H1 (cell line): ENCODE data around the gene RAD52. TPM values are rescaled to one million over a fixed set of nuclear protein-coding genes. Genes with fewer than 3 reads are reported as not detected.

ENCODE experiments used
- CTCF ChIA-PET: fragments of 300-600 bp; sonication (Branson Sonifier 250); formaldehyde crosslinking; loops from one replicate; lab custom pipeline; 2021; ENCODE audit not compliant: partially characterized antibody; lab: Charles Lee
- POLR2A ChIA-PET: fragments of 300-600 bp; sonication (Branson Sonifier 250); formaldehyde crosslinking; loops from one replicate; lab custom pipeline; 2021; ENCODE audit warnings: inconsistent platforms; ENCODE audit not compliant: partially characterized antibody; lab: Charles Lee
- DNase-seq, 2 experiments: peaks; one replicate each; pipeline versions ENCODE4 v3.0.0 to v3.0.0-alpha.2; 2010 to 2022; ENCODE audit warnings: low spot score in 2 of 2, low read depth in 1 of 2, mixed read lengths in 1 of 2
- FAIRE-seq: peaks from 2 replicates; lab custom pipeline; 2011; peaks lifted over from hg19 to GRCh38; lab: Jason Lieb, UNC
- H2AFZ ChIP-seq: 2 replicates; pipeline ENCODE4 v1.8.1; 2012; ENCODE audit warnings: low read length, inconsistent platforms
- H2AK5ac ChIP-seq: 2 replicates; pipeline ENCODE4 v1.6.1; 2013; ENCODE audit warnings: low read depth, low read length
- H2BK120ac ChIP-seq: replicated peaks from 2 replicates; pipeline ENCODE3; 2013; ENCODE audit warnings: low read depth, low read length, inconsistent platforms
- H2BK12ac ChIP-seq: 2 replicates; pipeline ENCODE4 v1.6.1; 2013; ENCODE audit warnings: low read depth, low read length
- H2BK15ac ChIP-seq: 2 replicates; pipeline ENCODE4 v1.6.1; 2013; ENCODE audit warnings: low read length
- H2BK20ac ChIP-seq: 2 replicates; pipeline ENCODE4 v1.6.1; 2013; ENCODE audit warnings: low read length
- H2BK5ac ChIP-seq: 2 replicates; pipeline ENCODE4 v1.6.1; 2013; ENCODE audit warnings: low read depth, low read length
- H3K14ac ChIP-seq: 2 replicates; pipeline ENCODE4 v1.6.1; 2013; ENCODE audit warnings: inconsistent platforms; ENCODE audit not compliant: insufficient read length
- H3K18ac ChIP-seq: 2 replicates; pipeline ENCODE4 v1.6.1; 2013; ENCODE audit warnings: low read length; ENCODE audit errors: extremely low read depth
- H3K23ac ChIP-seq: 2 replicates; pipeline ENCODE4 v1.6.1; 2013; ENCODE audit warnings: inconsistent platforms; ENCODE audit not compliant: insufficient read length
- H3K23me2 ChIP-seq: 2 replicates; pipeline ENCODE4 v1.6.1; 2013; ENCODE audit warnings: low read depth, low read length
- H3K27ac ChIP-seq: 2 replicates; pipeline ENCODE4 v1.6.1; 2011; ENCODE audit warnings: low read depth, low read length, inconsistent platforms
- H3K27me3 ChIP-seq, 4 experiments: replicated peaks in 1 of 4; 1 replicate in 1 of 4; 2 replicates in 3 of 4; pipeline versions ENCODE4 v1.6.1 to v1.8.1; 2011 to 2013; ENCODE audit warnings: low read length in 3 of 4, mild to moderate bottlenecking in 3 of 4, inconsistent platforms in 2 of 4, mixed read lengths in 2 of 4, moderate library complexity in 1 of 4; ENCODE audit not compliant: control insufficient read depth in 3 of 4, insufficient read depth in 3 of 4; ENCODE audit errors: extremely low read depth in 1 of 4
- H3K36me3 ChIP-seq, 4 experiments: 2 replicates each; pipeline versions ENCODE4 v1.6.1 to v1.8.1; 2011 to 2013; ENCODE audit warnings: mild to moderate bottlenecking in 4 of 4, low read length in 3 of 4, moderate library complexity in 2 of 4, control low read depth in 1 of 4, inconsistent platforms in 1 of 4; ENCODE audit not compliant: insufficient read depth in 4 of 4, control insufficient read depth in 2 of 4
- H3K4ac ChIP-seq: replicated peaks from 2 replicates; pipeline ENCODE3; 2013; ENCODE audit warnings: low read length, low read depth, mixed read lengths, inconsistent platforms; ENCODE audit not compliant: insufficient read length
- H3K4me1 ChIP-seq, 4 experiments: replicated peaks in 1 of 4; 1 replicate in 1 of 4; 2 replicates in 3 of 4; pipeline versions ENCODE4 v1.6.1 to v1.8.1; 2011 to 2013; ENCODE audit warnings: low read length in 3 of 4, inconsistent platforms in 2 of 4, mixed read lengths in 1 of 4; ENCODE audit not compliant: insufficient read depth in 4 of 4, control insufficient read depth in 3 of 4
- H3K4me2 ChIP-seq, 2 experiments: 2 replicates each; pipeline versions ENCODE4 v1.6.1 to v1.8.1; 2011 to 2013; ENCODE audit warnings: low read depth in 2 of 2, low read length in 2 of 2, control low read depth in 1 of 2, inconsistent platforms in 1 of 2, mild to moderate bottlenecking in 1 of 2; ENCODE audit not compliant: insufficient read depth in 1 of 2
- H3K4me3 ChIP-seq, 4 experiments: fragments of 200-600, 300-600 bp in 1 of 4; sonication (generic), shearing (Covaris generic), sonication (Bioruptor Twin) in 1 of 4; 2 replicates each; pipeline versions ENCODE4 v1.5.1 to v1.8.1; 2011 to 2016; ENCODE audit warnings: low read length in 4 of 4, low read depth in 3 of 4, control low read depth in 2 of 4, inconsistent platforms in 2 of 4, mild to moderate bottlenecking in 2 of 4, mixed read lengths in 1 of 4, moderate library complexity in 1 of 4; ENCODE audit not compliant: insufficient read depth in 2 of 4; ENCODE audit errors: extremely low read depth in 1 of 4
- H3K56ac ChIP-seq: replicated peaks from 2 replicates; pipeline ENCODE3; 2013; ENCODE audit warnings: low read depth, mild to moderate bottlenecking, mixed read lengths, low read length, inconsistent platforms; ENCODE audit not compliant: insufficient read length
- H3K79me1 ChIP-seq: 2 replicates; pipeline ENCODE4 v1.6.1; 2013; ENCODE audit warnings: low read depth, low read length, control low read depth
- H3K79me2 ChIP-seq, 2 experiments: 2 replicates each; pipeline versions ENCODE4 v1.6.1 to v1.8.1; 2012 to 2013; ENCODE audit warnings: low read length in 2 of 2, mild to moderate bottlenecking in 2 of 2, inconsistent platforms in 1 of 2; ENCODE audit not compliant: insufficient read depth in 2 of 2, control insufficient read depth in 1 of 2
- H3K9ac ChIP-seq, 4 experiments: replicated peaks in 1 of 4; 1 replicate in 1 of 4; 2 replicates in 3 of 4; pipeline versions ENCODE4 v1.6.1 to v1.8.1; 2011 to 2013; ENCODE audit warnings: low read depth in 3 of 4, low read length in 3 of 4, control low read depth in 2 of 4, mild to moderate bottlenecking in 2 of 4, moderate library complexity in 2 of 4, inconsistent platforms in 1 of 4; ENCODE audit errors: extremely low read depth in 1 of 4
- H3K9me3 ChIP-seq, 2 experiments: 2 replicates each; pipeline versions ENCODE4 v1.6.1 to v1.8.1; 2012 to 2013; ENCODE audit warnings: mild to moderate bottlenecking in 2 of 2, moderate library complexity in 2 of 2, control low read depth in 1 of 2, inconsistent platforms in 1 of 2, low read depth in 1 of 2, low read length in 1 of 2, mixed read lengths in 1 of 2; ENCODE audit not compliant: insufficient read depth in 2 of 2
- H4K20me1 ChIP-seq, 2 experiments: replicated peaks in 1 of 2; 2 replicates each; pipeline versions ENCODE3 to v1.8.1; 2011 to 2013; ENCODE audit warnings: inconsistent platforms in 2 of 2, low read length in 2 of 2, mild to moderate bottlenecking in 1 of 2; ENCODE audit not compliant: insufficient read depth in 2 of 2, control insufficient read depth in 1 of 2
- H4K5ac ChIP-seq: 2 replicates; pipeline ENCODE4 v1.6.1; 2013; ENCODE audit warnings: low read length, low read depth, mixed read lengths, inconsistent platforms; ENCODE audit not compliant: insufficient read length
- H4K8ac ChIP-seq: 2 replicates; pipeline ENCODE4 v1.8.0; 2013; ENCODE audit warnings: mild to moderate bottlenecking, moderate library complexity, low read length, inconsistent platforms; ENCODE audit not compliant: insufficient read depth; ENCODE audit errors: extremely low read depth
- H4K91ac ChIP-seq: replicated peaks from 2 replicates; pipeline ENCODE3; 2013; ENCODE audit warnings: low read length, mixed read lengths, inconsistent platforms; ENCODE audit not compliant: insufficient read length
- BACH1 ChIP-seq: IDR thresholded peaks from 2 replicates; pipeline ENCODE4 v1.6.1; 2012; ENCODE audit warnings: low read length, improper control_type of control experiment
- CHD2 ChIP-seq: IDR thresholded peaks from 2 replicates; pipeline ENCODE4 v1.6.1; 2012; ENCODE audit warnings: low read length, improper control_type of control experiment
- FOSL1 ChIP-seq: IDR thresholded peaks from 2 replicates; pipeline ENCODE4 v1.6.1; 2011; ENCODE audit warnings: mild to moderate bottlenecking, low read depth, low read length, moderate library complexity; ENCODE audit not compliant: insufficient read depth
- HDAC2 ChIP-seq, 2 experiments: fragments of 300-600 bp in 1 of 2; sonication (generic) in 1 of 2; IDR thresholded peaks; 2 replicates each; pipeline ENCODE4 v1.6.1; 2011 to 2012; ENCODE audit warnings: low read depth in 2 of 2, low read length in 2 of 2, mild to moderate bottlenecking in 2 of 2, moderate library complexity in 2 of 2, borderline replicate concordance in 1 of 2, inconsistent platforms in 1 of 2
- MAFK ChIP-seq: IDR thresholded peaks from 2 replicates; pipeline ENCODE4 v1.6.1; 2012; ENCODE audit warnings: low read depth, mild to moderate bottlenecking, improper control_type of control experiment, low read length
- NANOG ChIP-seq: IDR thresholded peaks from 2 replicates; pipeline ENCODE4 v1.6.1; 2011; ENCODE audit warnings: low read length, low read depth, mild to moderate bottlenecking, inconsistent platforms; ENCODE audit not compliant: insufficient read depth, poor library complexity, severe bottlenecking
- RFX5 ChIP-seq: IDR thresholded peaks from 2 replicates; pipeline ENCODE4 v1.6.1; 2011; ENCODE audit warnings: low read depth, low read length, improper control_type of control experiment, borderline replicate concordance
- SIX5 ChIP-seq: IDR thresholded peaks from 2 replicates; pipeline ENCODE4 v1.6.1; 2011; ENCODE audit warnings: mild to moderate bottlenecking, low read depth, low read length
- SP1 ChIP-seq: IDR thresholded peaks from 2 replicates; pipeline ENCODE4 v1.6.1; 2011; ENCODE audit warnings: low read depth, low read length
- SP4 ChIP-seq: IDR thresholded peaks from 2 replicates; pipeline ENCODE4 v1.6.1; 2012; ENCODE audit warnings: low read length, inconsistent platforms
- SRF ChIP-seq: IDR thresholded peaks from 2 replicates; pipeline ENCODE4 v1.6.1; 2011; ENCODE audit warnings: mild to moderate bottlenecking, low read depth, low read length, moderate library complexity
- WGBS, 2 experiments: shearing (Covaris generic) in 1 of 2; methylation state at CpG; one replicate each; pipeline versions ENCODE4 v1.1.6 to v1.1.7; 2013 to 2015; ENCODE audit warnings: low lambda C conversion rate in 2 of 2, mixed read lengths in 2 of 2, inconsistent platforms in 1 of 2, low coverage in 1 of 2, missing lambda C conversion rate in 1 of 2; ENCODE audit not compliant: insufficient replicate concordance in 2 of 2, insufficient coverage in 1 of 2, insufficient read length in 1 of 2; ENCODE audit errors: extremely low coverage in 1 of 2, missing lambda C conversion rate in 1 of 2; 5-methylcytosine and 5-hydroxymethylcytosine counted together
- polyA plus RNA-seq, 7 experiments: library from polyadenylated mRNA; depleted of rRNA in 3 of 7; stranded (reverse) in 5 of 7; unstranded in 2 of 7; fragments of >200 nt in 5 of 7; fragments of 200-250 nt in 2 of 7; gene quantifications; 1 replicate in 5 of 7; 2 replicates in 1 of 7; 4 replicates in 1 of 7; pipeline versions ENCODE4 v1.2.1 to v1.2.3, GENCODE V29; 2011 to 2013; ENCODE audit warnings: missing spikeins in 2 of 7, mixed read lengths in 2 of 7
- total RNA-seq: library from RNA; stranded (reverse); fragmentation: NEBNext Ultra II Directional; extraction: Animal tissue kit (Norgen Biotek cat#: 25700); gene quantifications from 2 replicates; pipeline ENCODE4 v1.2.1, GENCODE V29; 2021

Gene RAD52
- total and polyA plus RNA-seq, 2 of the 8 experiments (the other 6 are each of a cell fraction or from before 2014, with no cell fraction given), result 12.5 to 14.3 TPM

DNA sequence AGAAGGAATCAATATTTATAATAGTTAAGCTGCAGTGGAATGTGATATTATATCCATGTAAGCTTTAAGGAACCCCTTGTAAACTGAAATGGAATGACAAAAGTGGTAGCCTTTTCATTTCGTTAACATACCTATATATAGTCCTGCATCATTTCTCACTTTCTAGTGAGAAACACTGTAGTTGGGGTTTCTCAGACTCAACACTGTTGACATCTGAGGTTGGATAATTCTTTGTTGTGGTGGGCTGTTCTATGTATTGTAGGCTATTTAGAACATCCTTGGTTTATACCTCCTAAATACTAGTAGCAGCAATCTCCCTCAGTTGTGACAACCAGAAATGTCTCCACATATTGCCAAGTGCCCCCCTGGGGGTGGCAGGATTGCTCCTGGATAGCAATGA, 79.1 kb downstream of the RAD52 start:
- H3K9me3 ChIP-seq, result no peaks in the 10 kb centered on the region
- ChIA-PET CTCF (interaction anchor here (0.6 kb wide), 1 partner anchor 300 kb away, joined by 3 read pairs; no protein-coding TSS in a partner anchor), POLR2A (no interaction called here)
- no peak overlapping the region for H4K91ac ChIP-seq
- FAIRE-seq (no peak), DNase-seq (no peak)
- H4K8ac ChIP-seq, result no peak overlapping the region; the same call in 1 of the 2 replicates
- no peak overlapping the region for H3K4me3 ChIP-seq
- H2BK15ac ChIP-seq, result no peak overlapping the region
- 87% methylated on average over 1 of the region's 1 CpG; no CpG with 5 or more reads in 1 of the 2 experiments for WGBS, 2 experiments
- H3K4me2 ChIP-seq, result no peak overlapping the region
- no peaks in the 10 kb centered on the region for H3K4me1 ChIP-seq
- H2AK5ac ChIP-seq, result no peak overlapping the region
- no peaks in the 10 kb centered on the region for H4K20me1 ChIP-seq
- H2BK20ac ChIP-seq, result no peak overlapping the region
- no peak overlapping the region for H2AFZ ChIP-seq
- no peak overlapping the region for H3K4ac ChIP-seq
- no peaks in the 10 kb centered on the region for H3K79me1 ChIP-seq
- peaks cover 0 to 22% (median 16%) of the 10 kb centered on the region in 4 experiments; a peak in 4 of 8 replicates for H3K36me3 ChIP-seq
- TF ChIP-seq BACH1, result no peak
- no peak for TF ChIP-seq NANOG
- TF ChIP-seq SP1, result no peak
- no peak for TF ChIP-seq MAFK
- TF ChIP-seq RFX5, result no peak
- TF ChIP-seq CHD2, result no peak
- TF ChIP-seq SP4, result no peak
- no peak for TF ChIP-seq HDAC2 (IDR thresholded peaks at IDR 0.05; ENCODE audit: borderline replicate concordance in 1 of 2, low read depth in 2 of 2, low read length in 2 of 2)
- no peak for TF ChIP-seq SRF
- no peak for TF ChIP-seq FOSL1
- TF ChIP-seq SIX5, result no peak
- H3K56ac ChIP-seq, result no peak overlapping the region
- H4K5ac ChIP-seq, result no peak overlapping the region
- H3K79me2 ChIP-seq, result no peaks in the 10 kb centered on the region
- no peak overlapping the region for H3K9ac ChIP-seq
- H3K23me2 ChIP-seq, result no peaks in the 10 kb centered on the region
- no peaks in the 10 kb centered on the region for H3K27me3 ChIP-seq
- no peak overlapping the region for H2BK120ac ChIP-seq
- no peak overlapping the region for H3K14ac ChIP-seq
- H2BK12ac ChIP-seq, result no peak overlapping the region
- H3K18ac ChIP-seq, result no peak overlapping the region
- H2BK5ac ChIP-seq, result no peak overlapping the region
- no peak overlapping the region for H3K23ac ChIP-seq
- no peak overlapping the region for H3K27ac ChIP-seq
